HepG2 (cell line): ENCODE measurements around the gene LRRC73. TPM values are rescaled to one million over a fixed set of nuclear protein-coding genes. Genes with fewer than 3 reads are reported as not detected.
A peak's percentile ranks its signal among the peaks of the same experiment; 100 is the strongest.

Source experiments
- ARID3A ChIP-seq: IDR thresholded peaks from 2 replicates; pipeline ENCODE4 v1.6.1; 2012; ENCODE audit warnings: low read depth, low read length, improper control_type of control experiment
- CCAR2 ChIP-seq: fragments of 200-400 bp; formaldehyde crosslinking; optimal IDR thresholded peaks from 2 replicates; pipeline ENCODE3; 2018; ENCODE audit warnings: low read depth, mild to moderate bottlenecking, low read length, moderate library complexity
- CHD4 ChIP-seq: fragments of 200-600 bp; sonication (generic); IDR thresholded peaks from 2 replicates; pipeline ENCODE4 v1.7.0; 2017; ENCODE audit warnings: mild to moderate bottlenecking, low read length, borderline replicate concordance
- ETV5 ChIP-seq: IDR thresholded peaks from 2 replicates; pipeline ENCODE4 v1.6.1; 2018; ENCODE audit warnings: missing biosample characterization, missing genetic modification reagents, inconsistent platforms, borderline replicate concordance
- KIAA2018 ChIP-seq: sonication (generic); formaldehyde crosslinking; IDR thresholded peaks from 2 replicates; pipeline ENCODE4 v1.5.0; 2020; ENCODE audit warnings: mild to moderate bottlenecking, missing genetic modification reagents, borderline replicate concordance
- MEF2D ChIP-seq: sonication (generic); formaldehyde crosslinking; IDR thresholded peaks from 2 replicates; pipeline ENCODE4 v1.5.1; 2020; ENCODE audit warnings: mild to moderate bottlenecking, missing genetic modification reagents
- MYPOP ChIP-seq: sonication (generic); formaldehyde crosslinking; IDR thresholded peaks from 2 replicates; pipeline ENCODE4 v1.8.1; 2023; ENCODE audit warnings: mild to moderate bottlenecking, moderate library complexity, missing genetic modification reagents
- POLR2A ChIP-seq, 2 experiments: IDR thresholded peaks; 2 replicates each; pipeline ENCODE4 v1.6.1; 2011; ENCODE audit warnings: low read depth in 2 of 2, low read length in 2 of 2, mild to moderate bottlenecking in 1 of 2, moderate library complexity in 1 of 2; ENCODE audit not compliant: insufficient read depth in 1 of 2
- SETDB1 ChIP-seq: sonication (generic); formaldehyde crosslinking; IDR thresholded peaks from 2 replicates; pipeline ENCODE4 v1.5.1; 2020; ENCODE audit warnings: missing genetic modification reagents, mild to moderate bottlenecking, borderline replicate concordance
- TFAP4 ChIP-seq: sonication (generic); IDR thresholded peaks from 2 replicates; pipeline ENCODE4 v1.6.1; 2016; ENCODE audit warnings: low read depth, borderline replicate concordance
- ZBTB33 ChIP-seq: sonication (generic); formaldehyde crosslinking; IDR thresholded peaks from 2 replicates; pipeline ENCODE4 v1.4.0; 2020; ENCODE audit warnings: missing genetic modification reagents
- ZNF136 ChIP-seq: sonication (generic); formaldehyde crosslinking; IDR thresholded peaks from 2 replicates; pipeline ENCODE4 v1.8.1; 2022; ENCODE audit warnings: low read depth, mild to moderate bottlenecking, moderate library complexity, missing genetic modification reagents
- ZNF382 ChIP-seq: sonication (generic); formaldehyde crosslinking; IDR thresholded peaks from 2 replicates; pipeline ENCODE4 v1.5.0; 2020; ENCODE audit warnings: missing genetic modification reagents, mild to moderate bottlenecking, borderline replicate concordance
- ZNF432 ChIP-seq: sonication (generic); formaldehyde crosslinking; IDR thresholded peaks from 2 replicates; pipeline ENCODE4 v1.5.0; 2020; ENCODE audit warnings: missing genetic modification reagents, mild to moderate bottlenecking, borderline replicate concordance
- ZNF749 ChIP-seq: sonication (generic); formaldehyde crosslinking; IDR thresholded peaks from 2 replicates; pipeline ENCODE4 v1.8.0; 2022; ENCODE audit warnings: mild to moderate bottlenecking, missing genetic modification reagents, moderate library complexity, borderline replicate concordance
- polyA plus RNA-seq, 8 experiments: library from polyadenylated mRNA; depleted of rRNA in 3 of 8; stranded (reverse) in 7 of 8; unstranded in 1 of 8; fragments of >200 nt; fragmentation: Illumina TruSeq in 4 of 8; extraction: Trizol in 4 of 8; gene quantifications; 2 replicates each; pipeline versions ENCODE4 v1.2.1 to v1.2.3, GENCODE V29; 2011 to 2016; ENCODE audit warnings: low read depth in 4 of 8, missing spikeins in 1 of 8, mixed read lengths in 1 of 8; ENCODE audit not compliant: insufficient read depth in 1 of 8
- total RNA-seq, 5 experiments: library from RNA; depleted of rRNA; stranded (reverse); fragments of >200 nt; fragmentation: Illumina TruSeq; extraction: Trizol; gene quantifications; 2 replicates each; pipeline ENCODE4 v1.2.3, GENCODE V29; 2016; ENCODE audit warnings: low read depth in 1 of 5

Gene LRRC73
- total and polyA plus RNA-seq, 2 of the 13 experiments (the other 11 are each of a cell fraction or from before 2014, with no cell fraction given), result 0.11 to 0.12 TPM

GRCh38 chr6:43490523-43490939 lies 19.6 kb downstream of the LRRC73 start (continued):
- no peak for TF ChIP-seq ZBTB33
- peak; percentile 71; the same call in 1 of the 2 replicates for TF ChIP-seq TFAP4
- TF ChIP-seq MYPOP (CRISPR knock-in tag), result no peak
- TF ChIP-seq POLR2A (IDR thresholded peaks at IDR 0.05; ENCODE audit: insufficient read depth in 1 of 2, low read depth in 2 of 2, low read length in 2 of 2), result no peak
- TF ChIP-seq CHD4, result no peak
- TF ChIP-seq ZNF136 (CRISPR knock-in tag), result no peak
- no peak for TF ChIP-seq MEF2D
- no peak for TF ChIP-seq SETDB1 (CRISPR knock-in tag)
- no peak for TF ChIP-seq ZNF749 (CRISPR knock-in tag)
- TF ChIP-seq ZNF432 (CRISPR knock-in tag), result no peak
- TF ChIP-seq ETV5, result no peak; the same call in 1 of the 2 replicates
- no peak for TF ChIP-seq KIAA2018
- no peak for TF ChIP-seq CCAR2
- TF ChIP-seq ZNF382 (CRISPR knock-in tag), result no peak
- no peak for TF ChIP-seq ARID3A
